COLO668 (cell line): ENCODE measurements around the gene TRNP1.
"Not testable (repeated sequence)": the region's sequence is repeated elsewhere in the genome, so short reads cannot be mapped to it uniquely, and the experiment has no call there.

Experiments used
- DNase-seq: peaks from one replicate; lab custom pipeline; 2025; ENCODE audit not compliant: unreplicated experiment; lab: John Stamatoyannopoulos, UW

Gene TRNP1

DNA sequence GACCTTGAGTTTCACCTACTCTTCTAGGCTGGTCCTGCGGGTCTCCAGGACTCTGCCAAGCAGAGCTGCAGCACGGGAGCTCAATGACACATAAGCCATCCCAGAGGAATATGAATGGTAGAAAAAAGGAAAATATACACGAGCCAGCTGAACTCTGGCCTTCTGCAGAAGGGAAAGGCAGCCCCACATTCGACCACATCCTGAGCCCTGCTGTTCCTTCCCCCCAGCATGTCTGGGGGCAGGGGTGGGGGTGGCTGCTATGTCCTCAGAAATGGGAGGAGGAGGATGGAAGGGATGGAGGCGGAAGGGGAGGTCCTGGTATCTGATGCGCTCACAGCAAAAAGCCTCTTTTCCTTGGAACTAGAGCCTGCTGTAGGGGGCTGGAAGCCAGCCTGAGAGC, 21.1 kb upstream of the TRNP1 start:
- DNase-seq, result no peak

DNA sequence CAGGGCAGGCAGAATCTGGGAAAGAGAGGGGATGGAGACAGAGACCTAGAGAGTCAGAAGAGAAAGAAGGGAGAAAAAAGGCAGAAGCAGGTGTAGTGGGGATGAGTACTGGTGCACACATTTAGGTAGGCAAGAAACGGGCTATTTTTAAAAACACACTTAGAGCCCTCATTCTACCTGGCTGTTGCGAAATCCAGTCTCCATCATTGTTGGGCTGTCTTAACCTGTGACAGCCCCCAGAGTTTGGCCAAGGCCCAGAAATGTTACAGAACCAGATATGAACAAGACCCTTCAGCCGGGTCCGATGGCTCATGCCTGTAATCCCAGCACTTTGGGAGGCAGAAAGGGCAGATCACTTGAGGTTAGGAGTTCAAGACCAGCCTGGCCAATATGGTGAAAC, 20.7 kb upstream of the TRNP1 start:
- DNase-seq, result no peak

DNA sequence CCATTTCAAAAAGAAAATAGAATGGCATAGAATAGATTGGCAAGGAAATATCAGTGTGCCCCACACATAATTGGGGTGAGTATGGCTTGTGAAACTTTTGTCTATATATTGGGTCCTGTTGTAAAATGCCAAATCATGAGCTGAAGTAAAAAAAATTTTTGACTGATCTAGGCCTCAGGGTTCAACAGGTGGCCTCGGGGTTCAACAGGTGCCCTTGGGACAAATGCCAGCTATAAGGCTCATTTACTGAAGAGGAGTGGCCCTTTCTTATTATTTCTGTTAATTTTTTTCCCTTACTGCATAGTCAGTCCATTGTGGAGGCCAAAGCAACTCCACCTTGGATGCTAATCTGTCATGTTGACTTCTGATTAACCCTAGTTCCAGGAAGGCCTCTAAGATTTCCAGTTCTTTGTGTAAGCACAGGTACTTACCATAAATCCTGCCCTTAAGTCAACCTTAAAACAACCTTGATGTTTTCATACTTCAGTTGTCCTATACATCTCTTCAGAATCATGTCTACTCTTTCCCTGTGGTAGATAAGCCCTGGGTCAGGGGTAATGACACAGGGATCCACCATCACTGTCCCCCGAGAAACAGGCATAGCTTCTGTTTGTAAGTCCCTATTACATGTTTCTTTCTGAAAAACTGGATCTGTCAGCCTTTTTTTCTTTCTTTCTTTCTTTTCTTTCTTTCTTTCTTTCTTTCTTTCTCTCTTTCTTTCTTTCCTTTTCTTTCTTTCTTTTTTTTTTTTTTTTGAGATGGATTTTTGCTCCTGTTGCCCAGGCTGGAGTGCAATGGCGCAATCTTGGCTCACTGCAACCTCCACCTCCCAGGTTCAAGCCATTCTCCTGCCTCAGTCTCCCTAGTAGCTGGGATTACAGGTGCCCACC, 16.6 kb upstream of the TRNP1 start:
- DNase-seq, result no peak

DNA sequence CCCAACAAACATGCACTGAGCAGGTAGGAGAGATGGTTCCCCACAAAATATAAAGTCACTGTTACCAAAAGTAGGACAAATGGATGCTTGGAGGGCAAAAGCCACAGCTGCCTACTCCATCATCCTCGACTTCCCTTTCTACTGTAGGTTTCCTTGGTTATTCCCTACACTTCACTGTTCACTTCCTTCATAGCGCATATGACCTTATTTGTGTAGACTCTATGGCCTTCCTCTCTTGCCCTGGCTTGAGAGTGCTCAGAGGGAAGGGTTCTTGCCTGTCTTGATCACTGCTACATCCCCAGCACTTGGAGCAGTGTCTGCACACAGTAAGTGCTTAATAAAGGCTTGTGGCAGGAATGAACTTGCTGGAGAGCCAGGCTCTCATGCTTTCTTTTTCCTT, 14.6 kb upstream of the TRNP1 start:
- DNase-seq, result no peak

DNA sequence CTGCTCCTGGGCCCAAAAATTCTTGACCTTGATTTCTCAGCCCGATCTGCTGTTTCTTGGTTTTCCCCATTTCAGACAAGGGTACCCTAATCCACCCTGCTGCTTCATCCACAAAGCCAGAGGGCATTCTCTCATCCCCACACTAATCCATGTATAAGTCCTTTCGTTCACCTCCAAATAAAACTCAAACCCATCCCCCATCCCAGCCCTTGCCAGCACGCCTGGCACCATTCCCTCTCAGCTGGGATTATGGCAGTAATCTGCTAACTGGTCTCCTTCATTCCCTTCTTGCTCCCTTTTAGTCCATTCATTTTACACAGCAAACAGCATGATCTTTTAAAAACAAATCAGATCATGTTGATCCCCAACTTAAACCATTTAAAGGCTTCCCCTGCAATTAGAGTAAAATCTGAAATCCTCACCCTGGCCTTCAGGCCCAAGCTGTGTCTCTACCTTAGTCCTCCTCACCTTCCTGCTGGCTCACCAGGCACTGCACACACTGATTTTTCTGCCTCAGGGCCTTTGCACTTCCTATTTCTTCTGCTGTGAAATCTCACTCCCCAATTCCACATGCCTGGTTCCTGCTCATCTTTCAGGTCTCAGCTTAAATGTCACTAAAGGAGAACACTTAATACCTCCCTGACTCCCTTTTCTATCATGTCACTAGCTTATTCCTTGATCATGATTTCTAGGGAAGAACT, 12.2 kb upstream of the TRNP1 start:
- DNase-seq, result no peak

DNA sequence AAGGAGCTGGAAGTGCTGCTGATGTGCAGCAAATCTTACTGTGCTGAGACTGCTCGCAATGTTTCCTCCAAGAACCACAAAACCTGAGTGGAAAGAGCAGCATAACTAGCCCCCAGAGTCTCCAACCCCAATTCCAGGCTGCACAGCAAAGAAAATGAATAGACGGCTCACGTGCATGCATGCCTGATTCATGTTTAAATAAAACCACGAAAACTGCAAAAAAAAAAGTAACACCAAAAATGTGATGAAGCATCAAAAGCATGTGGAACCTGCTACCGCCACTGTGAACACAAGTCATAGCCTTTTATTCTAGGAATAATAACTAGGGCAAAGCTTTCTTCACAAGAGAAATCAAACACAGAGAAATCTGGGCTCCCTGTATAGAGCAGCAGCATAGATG, 9.6 kb upstream of the TRNP1 start:
- DNase-seq, result no peak

DNA sequence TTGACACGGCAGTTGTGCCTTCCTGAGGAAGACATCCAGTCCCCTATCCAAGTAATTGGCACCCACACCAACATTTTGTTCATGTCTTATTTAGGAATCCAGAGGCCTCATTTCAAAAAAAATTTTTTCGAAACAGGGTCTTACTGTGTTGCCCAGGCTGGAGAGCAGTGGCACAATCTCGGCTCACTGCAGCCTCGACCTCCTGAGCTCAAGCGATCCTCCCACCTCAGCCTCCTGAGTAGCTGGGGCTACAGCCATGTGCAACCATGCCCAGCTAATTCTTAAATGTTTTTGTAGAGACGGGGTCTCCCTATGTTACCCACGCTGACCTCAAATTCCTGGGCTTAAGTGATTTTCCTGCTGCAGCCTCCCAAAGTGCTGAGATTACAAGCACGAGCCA, 9.2 kb upstream of the TRNP1 start:
- no peak for DNase-seq

DNA sequence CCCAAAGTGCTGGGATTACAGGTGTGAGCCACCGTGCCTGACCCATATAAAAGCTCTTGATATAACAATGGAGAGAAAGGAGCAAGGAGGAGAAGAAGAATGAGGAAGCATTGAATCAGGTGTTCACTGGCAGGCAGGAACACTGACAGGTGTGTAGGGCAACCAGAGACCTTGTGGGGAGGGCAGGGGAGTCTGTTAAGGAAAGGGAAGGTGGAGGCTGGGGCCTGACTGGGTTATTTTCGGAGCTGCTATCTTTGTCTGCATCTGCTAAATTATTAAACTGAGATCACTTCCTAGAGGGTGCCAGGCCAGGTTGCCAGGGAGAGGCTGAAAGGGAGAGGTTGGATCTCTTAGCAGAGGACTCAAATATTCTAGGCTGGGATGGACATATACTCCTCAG, 6.8 kb upstream of the TRNP1 start:
- no peak for DNase-seq

DNA sequence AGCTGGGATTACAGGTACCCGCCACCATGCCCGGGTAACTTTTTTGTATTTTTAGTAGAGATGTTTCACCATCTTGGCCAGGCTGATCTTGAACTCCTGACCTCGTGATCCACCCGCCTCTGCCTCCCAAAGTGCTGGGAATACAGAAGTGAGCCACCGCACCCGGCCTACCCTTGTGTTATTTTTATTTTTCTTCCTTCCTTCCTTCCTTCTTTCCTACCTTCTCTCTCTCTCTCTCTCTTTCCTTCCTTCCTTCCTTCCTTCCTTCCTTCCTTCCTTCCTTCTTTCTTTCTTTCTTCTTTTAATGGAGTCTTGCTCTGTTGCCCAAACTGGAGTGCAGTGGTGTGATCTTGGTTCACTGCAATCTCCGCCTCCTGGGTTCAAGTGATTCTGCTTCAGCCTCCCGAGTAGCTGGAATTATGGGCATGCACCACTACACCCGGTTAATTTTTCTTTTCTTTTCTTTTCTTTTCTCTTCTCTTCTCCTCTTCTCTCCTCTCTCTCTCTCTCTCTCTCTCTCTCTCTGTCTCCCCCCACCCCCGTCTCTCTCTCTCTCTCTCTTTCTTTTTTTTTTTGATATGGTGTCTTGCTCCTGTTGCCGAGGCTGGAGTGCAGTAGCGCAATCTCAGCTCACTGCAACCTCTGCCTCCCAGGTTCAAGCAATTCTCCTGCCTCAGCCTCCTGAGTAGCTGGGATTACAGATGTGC, 3.9 kb upstream of the TRNP1 start:
- not testable (repeated sequence) for DNase-seq

DNA sequence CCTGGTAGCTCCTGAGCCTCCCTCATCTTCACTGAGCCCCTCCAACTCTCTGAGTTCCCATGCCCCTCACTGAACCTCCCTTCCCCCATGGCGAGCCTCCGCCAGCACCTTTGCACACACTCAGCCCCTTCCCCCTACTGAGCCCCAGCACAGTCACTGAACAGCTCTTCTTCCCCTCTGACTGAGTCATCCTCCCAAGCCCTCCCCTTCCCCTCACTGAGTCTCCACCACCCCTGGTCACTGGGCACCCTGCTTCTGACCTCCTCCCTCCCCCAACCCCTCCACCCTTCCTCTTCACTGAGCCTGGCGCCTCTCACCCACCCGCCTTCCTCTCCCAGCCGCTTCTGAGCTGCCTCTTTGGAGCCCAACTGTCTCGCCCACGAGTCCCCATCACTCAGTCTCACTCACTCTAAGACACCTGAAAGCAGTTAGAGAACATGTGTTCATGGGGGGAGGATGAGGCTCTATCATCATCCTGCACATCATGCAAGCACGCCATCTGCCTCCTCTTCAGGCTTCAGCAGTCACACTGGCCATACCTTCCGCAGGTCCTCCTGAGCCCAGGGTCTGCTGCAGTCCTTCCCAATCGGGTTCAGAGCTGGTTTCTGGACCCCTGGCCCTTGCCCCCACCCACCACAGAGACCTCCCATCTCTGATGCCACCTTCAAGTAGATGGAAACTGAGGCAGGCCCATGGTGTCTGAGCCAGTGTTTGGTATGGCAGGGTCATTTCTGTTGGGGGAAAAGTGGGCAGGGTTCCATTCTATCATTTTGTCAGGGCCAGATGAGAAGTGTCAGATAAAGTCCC, 2.0 kb upstream of the TRNP1 start:
- peak; percentile 57 for DNase-seq

DNA sequence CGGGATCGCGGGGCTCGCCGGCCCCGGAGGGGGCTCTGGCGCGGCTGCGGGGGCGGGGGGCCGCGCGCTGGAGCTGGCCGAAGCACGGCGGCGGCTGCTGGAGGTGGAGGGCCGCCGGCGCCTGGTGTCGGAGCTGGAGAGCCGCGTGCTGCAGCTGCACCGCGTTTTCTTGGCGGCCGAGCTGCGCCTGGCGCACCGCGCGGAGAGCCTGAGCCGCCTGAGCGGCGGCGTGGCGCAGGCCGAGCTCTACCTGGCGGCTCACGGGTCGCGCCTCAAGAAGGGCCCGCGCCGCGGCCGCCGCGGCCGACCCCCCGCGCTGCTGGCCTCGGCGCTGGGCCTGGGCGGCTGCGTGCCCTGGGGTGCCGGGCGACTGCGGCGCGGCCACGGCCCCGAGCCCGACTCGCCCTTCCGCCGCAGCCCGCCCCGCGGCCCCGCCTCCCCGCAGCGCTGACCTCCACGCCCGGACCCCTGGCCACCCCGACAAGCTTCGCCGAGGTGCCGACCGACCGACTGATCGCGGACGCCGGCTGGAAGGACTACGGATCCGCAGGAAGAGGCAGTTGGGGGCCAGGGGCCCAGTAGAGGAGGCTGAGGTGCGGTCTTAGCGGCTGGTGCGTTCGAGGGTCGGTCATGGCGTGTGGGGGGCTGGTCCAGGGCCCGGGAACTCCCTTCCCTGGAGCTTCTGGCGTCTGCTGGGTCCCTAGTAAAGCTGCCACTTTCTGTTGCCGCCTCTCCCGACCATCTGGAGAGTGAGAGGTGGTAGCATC, 711 bp downstream of the TRNP1 start:
- DNase-seq, result peak; percentile 81

DNA sequence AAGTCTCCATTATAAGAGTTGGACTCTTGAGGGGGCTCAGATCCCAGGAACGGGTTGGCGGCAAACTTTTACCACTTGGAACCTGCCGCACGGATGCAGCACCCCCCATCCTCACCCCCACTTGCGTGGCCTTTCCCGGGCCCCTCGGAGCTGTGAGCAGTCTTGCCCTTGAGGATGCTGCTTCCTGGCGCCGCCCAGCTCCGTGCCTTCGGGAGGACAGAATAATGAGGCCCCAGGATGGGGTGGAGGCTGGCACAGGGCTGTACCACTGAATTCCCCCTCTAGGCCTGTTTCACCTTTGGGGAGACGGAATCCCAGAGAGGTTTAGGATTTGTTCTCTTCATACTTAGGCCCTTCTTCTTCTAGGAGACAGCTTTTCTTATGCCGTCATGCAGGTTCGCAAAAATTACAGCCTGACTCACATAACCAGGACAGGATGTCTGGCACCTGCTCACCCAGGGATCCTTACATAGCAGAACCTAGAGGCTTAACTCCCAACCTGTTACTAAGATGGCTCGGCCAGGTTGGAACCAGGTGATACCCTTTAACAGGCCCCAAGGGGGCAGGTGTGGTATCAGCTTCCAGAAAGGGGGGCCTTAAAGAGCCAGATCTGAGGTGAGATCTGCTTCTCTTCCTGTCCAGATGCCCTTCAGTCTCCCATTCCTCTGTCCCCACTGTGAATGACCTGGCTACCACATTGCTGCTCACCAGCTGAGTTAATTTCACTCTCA, 1.5 kb downstream of the TRNP1 start:
- DNase-seq, result peak; percentile 64

DNA sequence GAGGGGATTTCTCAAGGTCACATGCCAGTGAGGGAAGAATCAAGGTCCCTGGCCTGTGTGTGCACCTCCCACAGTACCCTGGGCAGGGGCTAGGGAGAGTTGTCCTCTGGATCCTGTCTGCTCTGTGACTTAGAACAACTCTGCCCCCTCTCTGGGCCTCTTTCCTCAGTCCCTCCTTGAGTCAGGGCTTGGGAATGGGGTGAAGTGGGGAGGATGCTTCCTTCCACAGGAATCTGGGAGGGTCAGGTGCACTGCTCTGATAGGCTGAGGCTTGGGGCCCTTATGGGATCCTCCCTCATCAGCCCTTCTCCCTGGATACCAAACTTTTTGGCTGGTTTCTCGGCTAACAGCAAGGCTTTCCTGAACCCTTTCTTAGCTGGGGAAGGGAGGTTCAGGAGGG, 2.5 kb downstream of the TRNP1 start:
- DNase-seq, result no peak

DNA sequence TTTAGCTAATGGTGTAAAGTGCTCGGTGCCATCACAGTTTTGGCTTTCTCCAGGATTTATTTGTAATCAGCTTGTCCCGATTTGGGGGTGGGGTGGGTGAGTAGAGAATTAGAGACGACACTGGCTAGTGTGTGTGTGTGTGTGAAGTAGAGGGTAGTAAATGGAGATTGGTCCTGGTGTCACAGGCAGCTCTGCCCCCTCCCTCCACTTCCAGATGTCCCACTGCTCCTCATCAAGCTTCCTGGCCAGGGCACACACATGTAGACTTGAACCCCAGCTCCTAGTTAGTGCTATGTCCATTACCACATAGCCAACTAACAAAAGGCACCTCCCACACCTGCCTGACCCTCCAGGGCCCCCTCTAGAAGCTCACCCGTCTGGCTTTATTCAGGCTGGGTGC, 3.2 kb downstream of the TRNP1 start:
- DNase-seq, result no peak

DNA sequence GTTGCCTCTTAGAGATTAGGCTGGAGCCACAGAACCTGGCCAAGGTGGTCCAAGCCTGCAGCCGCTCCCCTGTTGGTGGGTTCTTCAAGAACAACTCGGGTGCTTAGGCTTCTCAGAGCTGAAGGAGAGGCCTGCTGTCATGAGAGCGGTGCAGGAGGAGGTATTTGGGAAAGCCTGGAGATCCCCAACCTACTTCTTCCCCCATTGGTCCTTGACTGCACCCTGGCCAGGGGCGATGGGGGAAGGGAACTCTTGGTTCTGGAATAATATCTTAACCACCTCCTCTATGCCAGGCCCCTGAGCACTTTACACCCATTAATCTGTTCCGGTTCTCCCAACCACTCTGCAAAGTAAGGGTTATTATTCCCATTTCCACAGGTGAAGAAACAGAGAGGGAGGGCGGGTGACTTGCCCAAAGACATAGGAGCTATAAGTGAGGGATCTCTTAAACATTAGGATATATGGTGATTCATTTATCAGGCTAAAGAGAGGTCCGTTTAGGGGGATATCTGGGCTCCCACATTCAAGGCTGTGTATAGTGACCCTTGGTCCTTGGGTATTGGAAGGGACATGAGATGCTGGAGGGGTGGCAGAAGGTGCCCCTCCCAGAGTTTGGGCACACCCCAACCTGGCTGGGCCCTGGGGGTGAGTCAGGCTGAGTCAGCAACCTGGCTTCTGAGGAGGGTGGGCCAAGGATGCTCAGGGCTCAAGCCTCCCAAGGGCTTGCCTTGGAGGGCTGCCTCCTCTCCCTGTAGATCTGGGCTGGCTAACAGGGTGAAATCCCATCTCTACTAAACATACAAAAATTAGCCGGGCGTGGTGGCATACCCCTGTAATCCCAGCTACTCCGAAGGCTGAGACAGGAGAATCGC, 5.2 kb downstream of the TRNP1 start:
- DNase-seq, result no peak

DNA sequence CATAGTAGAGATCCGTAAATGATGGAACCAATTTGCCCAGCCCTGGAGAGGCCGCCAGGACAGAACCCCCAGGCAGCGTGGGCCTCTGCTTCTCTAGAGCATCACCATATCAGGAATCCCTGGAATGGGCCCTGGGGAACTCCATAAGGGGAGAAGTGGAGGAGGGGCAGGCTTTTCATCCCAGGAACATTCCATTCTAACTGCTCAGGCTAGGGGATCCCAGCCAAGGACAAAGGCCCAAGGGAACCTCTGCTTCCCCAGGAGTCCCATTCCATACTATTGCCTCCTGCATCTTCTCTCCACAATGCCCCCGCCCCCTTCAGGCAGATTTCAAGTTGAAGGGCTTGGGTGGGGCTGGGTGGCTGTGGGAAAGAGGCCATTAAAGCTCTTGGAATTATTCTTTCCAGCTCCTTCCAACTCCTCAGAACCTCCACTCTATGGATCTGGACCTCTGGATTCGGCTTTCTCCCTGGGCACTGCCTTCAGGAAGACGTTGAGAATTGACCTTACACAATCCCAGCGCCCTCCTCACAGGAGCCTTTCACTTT, 6.0 kb downstream of the TRNP1 start:
- DNase-seq, result no peak

DNA sequence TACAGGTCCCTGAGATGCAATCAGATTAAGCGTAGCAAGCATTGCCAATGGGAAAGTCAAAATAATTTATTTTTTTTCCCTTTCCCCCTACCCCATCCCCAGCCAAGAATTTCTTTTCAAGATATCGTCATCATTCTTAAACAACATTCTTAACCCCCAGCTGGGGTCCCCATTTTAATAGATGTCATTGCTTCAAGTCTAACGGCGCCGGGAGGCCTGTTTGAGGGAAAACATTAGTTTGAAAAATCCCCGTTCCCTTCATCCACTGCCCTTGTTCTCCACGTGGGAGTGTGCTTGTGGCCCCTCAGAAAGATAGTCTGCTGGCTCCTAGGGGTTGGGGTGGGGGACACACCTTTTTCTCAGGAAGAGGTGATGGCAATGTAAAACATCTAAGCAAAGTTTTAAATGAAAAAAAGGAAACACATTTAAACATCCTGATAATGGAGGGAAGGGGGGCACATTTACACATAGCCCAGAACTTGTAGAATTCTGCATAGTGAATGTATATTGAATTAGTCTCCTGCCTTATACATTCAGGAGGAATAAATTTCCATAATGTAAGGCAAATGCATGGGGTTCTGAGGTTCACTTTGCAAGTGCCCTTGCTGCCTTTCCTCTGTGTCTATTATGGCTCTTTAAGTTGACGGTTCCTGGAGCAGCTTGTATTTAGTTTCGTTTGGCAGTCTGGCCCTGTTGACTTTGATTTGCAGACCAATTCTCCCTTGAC, 6.8 kb downstream of the TRNP1 start:
- no peak for DNase-seq
